Fibroblast of upper back skin (primary cell): Measurements from ENCODE around the gene TMEM86A.

Experiments used
- DNase-seq: peaks from one replicate; pipeline ENCODE4 v3.0.0-alpha.2; 2013

Gene TMEM86A

GRCh38 chr11:18700872-18701271, 2.3 kb downstream of the TMEM86A start:
- DNase-seq, result no peak

- no peak for DNase-seq
These were observed 3.1 kb downstream of the TMEM86A start for GRCh38 chr11:18701614-18702216.

GRCh38 chr11:18703001-18703763, 4.6 kb downstream of the TMEM86A start:
- no peak for DNase-seq

GRCh38 chr11:18704045-18704645, 5.6 kb downstream of the TMEM86A start:
- DNase-seq, result no peak

- DNase-seq, result no peak
These were observed 6.1 kb downstream of the TMEM86A start for GRCh38 chr11:18704698-18705097.

GRCh38 chr11:18705651-18706281, 7.2 kb downstream of the TMEM86A start:
- DNase-seq, result no peak

- peak; percentile 45 for DNase-seq
These were observed 8.0 kb downstream of the TMEM86A start for GRCh38 chr11:18706330-18707243.

- no peak for DNase-seq
These were observed 9.3 kb downstream of the TMEM86A start for GRCh38 chr11:18707811-18708340.

GRCh38 chr11:18709414-18709813, 10.8 kb downstream of the TMEM86A start:
- DNase-seq, result no peak

GRCh38 chr11:18710545-18710944, 12.0 kb downstream of the TMEM86A start:
- DNase-seq, result no peak

- DNase-seq, result no peak
These were observed 15.3 kb downstream of the TMEM86A start for GRCh38 chr11:18713646-18714442.

- no peak for DNase-seq
These were observed 15.8 kb downstream of the TMEM86A start for GRCh38 chr11:18714443-18714780.

GRCh38 chr11:18715476-18715875, 16.9 kb downstream of the TMEM86A start:
- DNase-seq, result no peak

GRCh38 chr11:18720091-18720807, 21.7 kb downstream of the TMEM86A start:
- DNase-seq, result no peak

GRCh38 chr11:18720808-18721560, 22.4 kb downstream of the TMEM86A start:
- DNase-seq, result peak; percentile 74

- peak; percentile 40 for DNase-seq
These were observed 23.1 kb downstream of the TMEM86A start for GRCh38 chr11:18721561-18722292.

GRCh38 chr11:18722293-18722637, 23.7 kb downstream of the TMEM86A start:
- DNase-seq, result no peak

- no peak for DNase-seq
These were observed 25.4 kb downstream of the TMEM86A start for GRCh38 chr11:18723991-18724390.

GRCh38 chr11:18726040-18726439, 27.5 kb downstream of the TMEM86A start, which contains the start of gene IGSF22:
Gene IGSF22 (minus strand): TSS chr11:18726188. CDS start chr11:18724236, 1,952 bp downstream.
- no peak for DNase-seq
